ENCODE measurements around the gene UBTF. TPM values are rescaled to one million over a fixed set of nuclear protein-coding genes. Genes with fewer than 3 reads are reported as not detected.

The UBTF gene
- total and polyA plus RNA-seq, 9 of the 15 experiments (the other 6 are each of a cell fraction or from before 2014, with no cell fraction given): 1.2 to 113 (median 83.6) TPM

DNA sequence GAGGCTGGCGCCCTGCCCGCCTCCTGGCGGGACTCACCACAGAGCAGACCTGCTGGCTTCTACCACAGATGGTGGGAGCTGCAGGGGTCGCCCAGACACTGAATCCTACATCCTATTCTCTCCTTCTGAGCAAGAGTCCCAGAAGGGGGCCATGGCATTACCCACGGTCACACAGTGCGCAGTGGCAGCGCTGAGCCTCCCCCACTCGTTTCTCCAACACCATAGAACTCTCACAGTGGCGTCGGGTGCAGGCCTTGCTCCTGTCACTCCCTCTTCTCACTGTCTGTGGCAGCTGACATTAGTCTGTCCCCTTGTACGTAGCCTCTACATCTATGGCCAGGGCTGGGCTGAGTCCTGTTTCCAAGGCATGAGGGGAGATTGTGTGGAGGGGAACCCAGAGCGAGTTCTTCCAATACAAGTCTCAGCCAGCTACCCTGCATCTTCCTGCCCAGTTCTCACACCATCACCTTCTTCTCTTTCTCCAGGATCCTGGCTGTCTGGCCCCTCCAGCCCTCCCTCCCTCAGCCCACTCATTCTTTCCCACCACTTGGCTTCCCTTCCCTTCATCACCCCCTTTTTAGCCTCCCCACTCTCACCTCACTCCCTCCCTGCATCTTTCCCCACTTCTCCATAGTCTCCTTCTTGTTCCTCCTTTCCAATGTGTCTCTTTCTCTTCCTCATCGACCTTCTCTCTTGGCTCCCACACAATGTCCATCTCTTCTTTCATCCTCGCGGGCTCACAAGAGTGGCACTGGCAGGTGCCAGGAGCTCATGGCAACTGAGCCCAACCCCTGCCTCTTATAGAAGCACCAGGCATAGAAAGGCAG lies 5.9 kb downstream of the UBTF start:
- in situ Hi-C loops (cut with MboI) (loop anchor here (5.0 kb wide), 1 partner anchor 114 kb away; no protein-coding TSS in a partner anchor), intact Hi-C loops (cut with micrococcal nuclease) (no loop called here)
- Histone ChIP-seq H3K4me2 (ENCODE audit: insufficient read depth, low read length) (no peak overlapping the region), H3K4me1 (replicated peaks in 1 of 2; ENCODE audit: control insufficient read depth in 2 of 2, insufficient read depth in 2 of 2, low read length in 2 of 2) (peaks cover 26 to 49% of the 10 kb centered on the region in 2 experiments), H3K9me1 (ENCODE audit: control insufficient read depth, insufficient read depth, low read length) (peaks cover 4% of the 10 kb centered on the region), H3K9ac (ENCODE audit: insufficient read depth in 1 of 2, low read depth in 2 of 2, low read length in 2 of 2) (peak overlapping the region in 1 of 2 experiments; percentile 39; a peak in 1 of 4 replicates), H3K36me3 (ENCODE audit: control insufficient read depth, insufficient read depth, low read length) (peaks cover 85% of the 10 kb centered on the region), H2AFZ (ENCODE audit: low read depth, low read length) (no peak overlapping the region), H3K27me3 (ENCODE audit: control insufficient read depth in 2 of 2, insufficient read depth in 2 of 2, low read length in 2 of 2) (no peaks in the 10 kb centered on the region), H3K79me2 (ENCODE audit: control insufficient read depth, insufficient read depth, low read length) (peaks cover 34% of the 10 kb centered on the region), H4K20me1 (replicated peaks; ENCODE audit: control insufficient read depth, insufficient read depth, low read length) (peaks cover 12% of the 10 kb centered on the region), H3K27ac (ENCODE audit: extremely low read depth, low read depth, low read length) (no peak overlapping the region), H3K4me3 (no peak overlapping the region), H3K9me3 (replicated peaks; ENCODE audit: control insufficient read depth, insufficient read depth, low read depth, low read length) (no peaks in the 10 kb centered on the region)
- no peak for DNase-seq (ENCODE audit: extremely low read depth in 1 of 4, low spot score in 3 of 4)
- FAIRE-seq: no peak
- POLR2A ChIA-PET: interaction anchor here (0.6 to 3.6 kb wide), 19 partner anchors 7 to 286 kb away, joined by 3 to 16 read pairs (median 4); partner anchors contain the start of gene UBTF
- ATAC-seq: no peak
- CTCF ChIA-PET (ENCODE audit: low intra/inter-chr PET ratio): no interaction called here
- no TSS peak for BruUV-seq (replicated peaks)
- 86% methylated on average over 11 of the region's 15 CpGs for WGBS (ENCODE audit: insufficient coverage, low coverage, missing lambda C conversion rate)
- TF ChIP-seq, protein P1, sequence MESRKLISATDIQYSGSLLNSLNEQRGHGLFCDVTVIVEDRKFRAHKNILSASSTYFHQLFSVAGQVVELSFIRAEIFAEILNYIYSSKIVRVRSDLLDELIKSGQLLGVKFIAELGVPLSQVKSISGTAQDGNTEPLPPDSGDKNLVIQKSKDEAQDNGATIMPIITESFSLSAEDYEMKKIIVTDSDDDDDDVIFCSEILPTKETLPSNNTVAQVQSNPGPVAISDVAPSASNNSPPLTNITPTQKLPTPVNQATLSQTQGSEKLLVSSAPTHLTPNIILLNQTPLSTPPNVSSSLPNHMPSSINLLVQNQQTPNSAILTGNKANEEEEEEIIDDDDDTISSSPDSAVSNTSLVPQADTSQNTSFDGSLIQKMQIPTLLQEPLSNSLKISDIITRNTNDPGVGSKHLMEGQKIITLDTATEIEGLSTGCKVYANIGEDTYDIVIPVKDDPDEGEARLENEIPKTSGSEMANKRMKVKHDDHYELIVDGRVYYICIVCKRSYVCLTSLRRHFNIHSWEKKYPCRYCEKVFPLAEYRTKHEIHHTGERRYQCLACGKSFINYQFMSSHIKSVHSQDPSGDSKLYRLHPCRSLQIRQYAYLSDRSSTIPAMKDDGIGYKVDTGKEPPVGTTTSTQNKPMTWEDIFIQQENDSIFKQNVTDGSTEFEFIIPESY (CRISPR knock-in tag; IDR thresholded peaks at IDR 0.05): peak; percentile 74
- TF ChIP-seq, protein P2, sequence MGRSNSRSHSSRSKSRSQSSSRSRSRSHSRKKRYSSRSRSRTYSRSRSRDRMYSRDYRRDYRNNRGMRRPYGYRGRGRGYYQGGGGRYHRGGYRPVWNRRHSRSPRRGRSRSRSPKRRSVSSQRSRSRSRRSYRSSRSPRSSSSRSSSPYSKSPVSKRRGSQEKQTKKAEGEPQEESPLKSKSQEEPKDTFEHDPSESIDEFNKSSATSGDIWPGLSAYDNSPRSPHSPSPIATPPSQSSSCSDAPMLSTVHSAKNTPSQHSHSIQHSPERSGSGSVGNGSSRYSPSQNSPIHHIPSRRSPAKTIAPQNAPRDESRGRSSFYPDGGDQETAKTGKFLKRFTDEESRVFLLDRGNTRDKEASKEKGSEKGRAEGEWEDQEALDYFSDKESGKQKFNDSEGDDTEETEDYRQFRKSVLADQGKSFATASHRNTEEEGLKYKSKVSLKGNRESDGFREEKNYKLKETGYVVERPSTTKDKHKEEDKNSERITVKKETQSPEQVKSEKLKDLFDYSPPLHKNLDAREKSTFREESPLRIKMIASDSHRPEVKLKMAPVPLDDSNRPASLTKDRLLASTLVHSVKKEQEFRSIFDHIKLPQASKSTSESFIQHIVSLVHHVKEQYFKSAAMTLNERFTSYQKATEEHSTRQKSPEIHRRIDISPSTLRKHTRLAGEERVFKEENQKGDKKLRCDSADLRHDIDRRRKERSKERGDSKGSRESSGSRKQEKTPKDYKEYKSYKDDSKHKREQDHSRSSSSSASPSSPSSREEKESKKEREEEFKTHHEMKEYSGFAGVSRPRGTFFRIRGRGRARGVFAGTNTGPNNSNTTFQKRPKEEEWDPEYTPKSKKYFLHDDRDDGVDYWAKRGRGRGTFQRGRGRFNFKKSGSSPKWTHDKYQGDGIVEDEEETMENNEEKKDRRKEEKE (IDR thresholded peaks at IDR 0.05; ENCODE audit: borderline replicate concordance in 1 of 2, control insufficient read depth in 1 of 2, low read depth in 2 of 2, low read length in 1 of 2): peak in 1 of 2 experiments; percentile 50; a peak in 1 of 4 replicates
- no peak for TF ChIP-seq RUNX1 (IDR thresholded peaks at IDR 0.05; ENCODE audit: low read depth)
- TF ChIP-seq, protein P3, sequence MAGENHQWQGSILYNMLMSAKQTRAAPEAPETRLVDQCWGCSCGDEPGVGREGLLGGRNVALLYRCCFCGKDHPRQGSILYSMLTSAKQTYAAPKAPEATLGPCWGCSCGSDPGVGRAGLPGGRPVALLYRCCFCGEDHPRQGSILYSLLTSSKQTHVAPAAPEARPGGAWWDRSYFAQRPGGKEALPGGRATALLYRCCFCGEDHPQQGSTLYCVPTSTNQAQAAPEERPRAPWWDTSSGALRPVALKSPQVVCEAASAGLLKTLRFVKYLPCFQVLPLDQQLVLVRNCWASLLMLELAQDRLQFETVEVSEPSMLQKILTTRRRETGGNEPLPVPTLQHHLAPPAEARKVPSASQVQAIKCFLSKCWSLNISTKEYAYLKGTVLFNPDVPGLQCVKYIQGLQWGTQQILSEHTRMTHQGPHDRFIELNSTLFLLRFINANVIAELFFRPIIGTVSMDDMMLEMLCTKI (IDR thresholded peaks at IDR 0.05; ENCODE audit: partially characterized antibody): no peak
- TF ChIP-seq FOXA1 (IDR thresholded peaks at IDR 0.05; ENCODE audit: borderline replicate concordance): no peak
- TF ChIP-seq, protein P4, sequence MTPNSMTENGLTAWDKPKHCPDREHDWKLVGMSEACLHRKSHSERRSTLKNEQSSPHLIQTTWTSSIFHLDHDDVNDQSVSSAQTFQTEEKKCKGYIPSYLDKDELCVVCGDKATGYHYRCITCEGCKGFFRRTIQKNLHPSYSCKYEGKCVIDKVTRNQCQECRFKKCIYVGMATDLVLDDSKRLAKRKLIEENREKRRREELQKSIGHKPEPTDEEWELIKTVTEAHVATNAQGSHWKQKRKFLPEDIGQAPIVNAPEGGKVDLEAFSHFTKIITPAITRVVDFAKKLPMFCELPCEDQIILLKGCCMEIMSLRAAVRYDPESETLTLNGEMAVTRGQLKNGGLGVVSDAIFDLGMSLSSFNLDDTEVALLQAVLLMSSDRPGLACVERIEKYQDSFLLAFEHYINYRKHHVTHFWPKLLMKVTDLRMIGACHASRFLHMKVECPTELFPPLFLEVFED (CRISPR knock-in tag; conservative IDR thresholded peaks at IDR 0.05): peak; percentile 98
- peak; percentile 87 for TF ChIP-seq ELF4 (CRISPR knock-in tag; IDR thresholded peaks at IDR 0.05)
- TF ChIP-seq ESRRA (IDR thresholded peaks at IDR 0.05; ENCODE audit: borderline replicate concordance, low read depth): no peak
- peak; percentile 96 for TF ChIP-seq HBP1 (CRISPR knock-in tag; IDR thresholded peaks at IDR 0.05)

Data from K562 (cell line).